ENCODE results near the gene RIN1. TPM values are rescaled to one million over a fixed set of nuclear protein-coding genes. Genes with fewer than 3 reads are reported as not detected.

Gene RIN1
- total and polyA plus RNA-seq, 2 of the 13 experiments (the other 11 are each of a cell fraction or from before 2014, with no cell fraction given) = 2.4 to 4.1 TPM

- TF ChIP-seq SOX6 (IDR thresholded peaks at IDR 0.05) (no peak), SOX6 (CRISPR knock-in tag; IDR thresholded peaks at IDR 0.05) (peak; percentile 22; the same call in 1 of the 2 replicates), ZZZ3 (CRISPR knock-in tag; IDR thresholded peaks at IDR 0.05; ENCODE audit: borderline replicate concordance) (no peak), CBX5 (CRISPR knock-in tag; IDR thresholded peaks at IDR 0.05; ENCODE audit: borderline replicate concordance) (no peak), AKAP8 (CRISPR knock-in tag; IDR thresholded peaks at IDR 0.05) (no peak), ZNF556 (CRISPR knock-in tag; IDR thresholded peaks at IDR 0.05; ENCODE audit: borderline replicate concordance) (no peak), HOXA7 (CRISPR knock-in tag; IDR thresholded peaks at IDR 0.05) (no peak), ZFY (CRISPR knock-in tag; IDR thresholded peaks at IDR 0.05) (no peak; the same call in 1 of the 2 replicates), BCL3 (CRISPR knock-in tag; IDR thresholded peaks at IDR 0.05) (no peak), SSRP1 (CRISPR knock-in tag; IDR thresholded peaks at IDR 0.05) (no peak), MED8 (CRISPR knock-in tag; IDR thresholded peaks at IDR 0.05; ENCODE audit: insufficient replicate concordance) (no peak), ZNF720 (CRISPR knock-in tag; IDR thresholded peaks at IDR 0.05) (no peak), SOX13 (IDR thresholded peaks at IDR 0.05) (no peak), SOX13 (CRISPR knock-in tag; conservative IDR thresholded peaks at IDR 0.05 in 1 of 2, IDR thresholded peaks at IDR 0.05 in 1 of 2) (no peak), MIER3 (CRISPR knock-in tag; IDR thresholded peaks at IDR 0.05; ENCODE audit: borderline replicate concordance) (0 out of 2 replicates have a peak, but pooled peaks have one; percentile 20), ZNF225 (CRISPR knock-in tag; IDR thresholded peaks at IDR 0.05) (no peak), ZNF296 (CRISPR knock-in tag; conservative IDR thresholded peaks at IDR 0.05) (no peak), ZFX (CRISPR knock-in tag; IDR thresholded peaks at IDR 0.05; ENCODE audit: low read depth) (no peak), YEATS2 (CRISPR knock-in tag; IDR thresholded peaks at IDR 0.05; ENCODE audit: borderline replicate concordance) (no peak), CCDC6 (CRISPR knock-in tag; IDR thresholded peaks at IDR 0.05) (no peak), PATZ1 (CRISPR knock-in tag; IDR thresholded peaks at IDR 0.05) (peak; percentile 83), ATF4 (CRISPR knock-in tag; IDR thresholded peaks at IDR 0.05) (no peak), ZNF563 (CRISPR knock-in tag; IDR thresholded peaks at IDR 0.05) (peak; percentile 54; the same call in 1 of the 2 replicates), ZGPAT (CRISPR knock-in tag; IDR thresholded peaks at IDR 0.05) (peak; percentile 54; the same call in 1 of the 2 replicates), MEIS2 (CRISPR knock-in tag; IDR thresholded peaks at IDR 0.05) (no peak), RBM39 (IDR thresholded peaks at IDR 0.05; ENCODE audit: low read depth, low read length, poor library complexity, severe bottlenecking) (peak; percentile 38)
Measured at GRCh38 chr11:66371627-66372415, 35.6 kb upstream of the RIN1 start, which contains the start of gene SLC29A2 (continued).

Data from HepG2 (cell line).